Right atrium auricular region (tissue), 2 donors: ENCODE data around the gene LGR6. TPM values are rescaled to one million over a fixed set of nuclear protein-coding genes. Genes with fewer than 3 reads are reported as not detected.

Experiments
- DNase-seq: peaks from one replicate; pipeline ENCODE4 v3.0.0-alpha.2; 2019; ENCODE audit warnings: low spot score
- H3K27ac ChIP-seq, 2 donors: fragments of 200-600 bp; sonication (generic); 1 replicate in 1 of 2; 2 replicates in 1 of 2; pipeline ENCODE4 v1.5.1; 2016 to 2019
- H3K27me3 ChIP-seq, 2 donors: fragments of 200-600 bp; sonication (generic); one replicate each; pipeline versions ENCODE4 v1.5.1 to v1.6.0; 2017 to 2019
- H3K36me3 ChIP-seq: fragments of 200-600 bp; sonication (generic); one replicate; pipeline ENCODE4 v1.5.1; 2016
- H3K4me1 ChIP-seq, 2 donors: fragments of 200-600 bp; sonication (generic); one replicate each; pipeline versions ENCODE4 v1.5.1 to v1.6.0; 2017 to 2019
- H3K4me3 ChIP-seq, 2 donors: fragments of 200-600 bp; sonication (generic); 1 replicate in 1 of 2; 2 replicates in 1 of 2; pipeline ENCODE4 v1.5.1; 2017 to 2019; ENCODE audit warnings: mild to moderate bottlenecking in 1 of 2, moderate library complexity in 1 of 2
- H3K9me3 ChIP-seq, 2 donors: fragments of 200-600 bp; sonication (generic); one replicate each; pipeline ENCODE4 v1.5.1; 2019
- total RNA-seq, 2 donors: library from RNA; depleted of rRNA; stranded (reverse); fragments of >200 nt; gene quantifications; one replicate each; pipeline ENCODE4 v1.1.0, GENCODE V29; 2016
- TF ChIP-seq, protein P1 (sequence below), 2 donors: fragments of 200-600 bp; sonication (generic); IDR thresholded peaks; one replicate each; pipeline ENCODE4 v1.5.1; 2019; ENCODE audit warnings: antibody characterized with exemption in 2 of 2

The LGR6 gene
- total RNA-seq, 2 donors from 2014 or later, result 5.5 to 17.0 TPM

DNA sequence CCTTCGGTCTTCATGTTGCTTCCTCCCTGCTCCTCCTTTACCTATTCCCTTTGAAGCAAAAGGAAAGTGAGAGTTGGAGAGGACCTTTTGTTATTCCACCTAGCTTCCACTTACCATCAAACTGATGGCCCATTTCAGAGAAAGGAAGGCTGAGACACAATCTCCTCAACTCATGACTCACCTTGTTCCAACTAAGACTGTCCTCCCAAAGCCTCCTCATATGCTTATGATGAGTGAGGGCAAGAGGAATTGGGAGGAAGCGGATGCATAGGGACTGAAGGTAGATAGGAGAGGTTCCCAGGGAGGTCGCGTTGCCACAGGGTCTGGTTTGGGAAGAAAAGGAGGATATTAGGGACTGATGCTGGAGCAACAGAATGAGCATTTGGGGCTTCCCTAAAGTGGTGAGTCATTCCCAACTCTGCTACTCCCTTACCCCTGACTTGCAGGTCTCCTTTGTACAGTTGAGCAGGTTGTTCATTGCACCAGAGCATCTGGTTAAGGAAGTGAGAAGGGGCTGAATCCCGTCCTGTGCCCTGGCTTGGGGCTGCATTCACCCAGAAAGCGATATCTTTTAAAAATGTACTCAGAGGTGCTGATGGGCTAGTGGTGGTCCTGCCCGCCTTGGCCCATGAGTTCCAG lies 35.0 kb downstream of the LGR6 start:
- no peak overlapping the region for H3K4me3 ChIP-seq
- H3K36me3 ChIP-seq, result no peaks in the 10 kb centered on the region
- no peaks in the 10 kb centered on the region for H3K27me3 ChIP-seq
- no peaks in the 10 kb centered on the region for H3K9me3 ChIP-seq
- TF ChIP-seq, protein P1, sequence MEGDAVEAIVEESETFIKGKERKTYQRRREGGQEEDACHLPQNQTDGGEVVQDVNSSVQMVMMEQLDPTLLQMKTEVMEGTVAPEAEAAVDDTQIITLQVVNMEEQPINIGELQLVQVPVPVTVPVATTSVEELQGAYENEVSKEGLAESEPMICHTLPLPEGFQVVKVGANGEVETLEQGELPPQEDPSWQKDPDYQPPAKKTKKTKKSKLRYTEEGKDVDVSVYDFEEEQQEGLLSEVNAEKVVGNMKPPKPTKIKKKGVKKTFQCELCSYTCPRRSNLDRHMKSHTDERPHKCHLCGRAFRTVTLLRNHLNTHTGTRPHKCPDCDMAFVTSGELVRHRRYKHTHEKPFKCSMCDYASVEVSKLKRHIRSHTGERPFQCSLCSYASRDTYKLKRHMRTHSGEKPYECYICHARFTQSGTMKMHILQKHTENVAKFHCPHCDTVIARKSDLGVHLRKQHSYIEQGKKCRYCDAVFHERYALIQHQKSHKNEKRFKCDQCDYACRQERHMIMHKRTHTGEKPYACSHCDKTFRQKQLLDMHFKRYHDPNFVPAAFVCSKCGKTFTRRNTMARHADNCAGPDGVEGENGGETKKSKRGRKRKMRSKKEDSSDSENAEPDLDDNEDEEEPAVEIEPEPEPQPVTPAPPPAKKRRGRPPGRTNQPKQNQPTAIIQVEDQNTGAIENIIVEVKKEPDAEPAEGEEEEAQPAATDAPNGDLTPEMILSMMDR (IDR thresholded peaks at IDR 0.05), result no peak
- DNase-seq, result no peak
- H3K4me1 ChIP-seq, result peaks cover 0 to 12% of the 10 kb centered on the region in 2 donors
- no peak overlapping the region for H3K27ac ChIP-seq

DNA sequence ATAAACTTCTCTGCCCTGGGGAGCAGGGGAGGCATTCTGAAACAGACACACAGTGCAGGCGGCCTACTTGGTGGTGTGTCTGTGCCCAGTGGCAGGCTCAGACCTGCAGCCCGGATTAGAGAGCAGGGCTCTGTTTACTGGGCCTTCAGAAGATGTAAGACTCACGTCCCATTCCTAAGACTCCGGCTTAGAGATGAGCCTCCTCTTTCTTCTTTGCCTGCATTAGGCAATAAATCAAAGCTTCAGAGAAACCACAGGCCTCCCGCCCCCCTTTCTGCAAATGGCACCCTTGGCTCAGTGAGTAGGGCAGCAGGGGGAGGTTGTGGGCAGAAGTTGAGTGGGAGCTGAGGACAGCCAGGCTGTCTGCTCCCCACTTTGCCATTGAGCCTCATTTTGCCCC lies 35.8 kb downstream of the LGR6 start:
- Histone ChIP-seq H3K4me3 (no peak overlapping the region), H3K36me3 (no peaks in the 10 kb centered on the region), H3K27me3 (no peaks in the 10 kb centered on the region), H3K4me1 (peaks cover 0 to 7% of the 10 kb centered on the region in 2 donors), H3K9me3 (no peaks in the 10 kb centered on the region), H3K27ac (no peak overlapping the region)
- TF ChIP-seq, protein P1 (IDR thresholded peaks at IDR 0.05), result no peak
- DNase-seq, result no peak

DNA sequence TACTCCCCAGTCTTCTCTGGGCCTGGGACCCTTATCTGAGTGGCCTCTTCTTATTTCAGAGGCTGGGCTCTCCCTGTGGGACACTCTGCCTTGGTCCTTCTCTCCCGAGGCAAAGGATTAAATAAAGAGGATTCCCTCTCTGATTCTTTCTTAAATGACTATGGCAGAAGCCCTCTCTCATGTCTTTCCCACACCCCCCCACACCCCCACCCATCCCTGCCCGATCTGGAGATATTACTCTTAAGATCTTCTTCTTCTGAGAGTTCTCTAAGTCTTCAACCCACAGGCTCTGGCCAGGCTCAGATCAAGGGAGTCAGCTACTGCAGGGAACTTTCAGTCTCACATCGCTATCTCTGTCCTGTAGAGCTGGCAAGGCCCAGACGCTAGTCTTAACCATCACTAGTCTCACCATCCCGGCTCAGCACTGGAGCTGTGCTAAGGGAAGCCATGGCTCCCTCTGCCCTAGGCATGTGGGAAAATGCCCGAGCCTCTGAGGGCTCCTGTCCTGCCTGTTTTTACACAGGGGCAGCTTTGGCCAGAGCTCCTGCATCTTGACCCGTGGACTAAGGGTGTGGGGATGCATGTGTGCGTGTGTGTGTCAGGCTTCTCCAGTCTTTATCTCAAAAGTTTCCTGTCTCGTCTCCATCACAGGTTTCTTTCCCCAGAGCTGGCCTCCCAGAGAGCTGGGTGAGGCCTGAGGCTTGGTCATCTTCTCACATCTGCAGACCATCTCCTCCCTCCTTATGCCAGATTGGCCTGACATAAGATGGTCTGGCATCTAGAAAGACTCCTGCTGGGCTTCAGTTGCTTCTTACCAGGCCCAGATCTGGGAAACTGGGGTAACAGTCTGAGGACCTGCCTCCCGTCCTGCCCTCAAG lies 36.7 kb downstream of the LGR6 start:
- no peaks in the 10 kb centered on the region for H3K9me3 ChIP-seq
- no peaks in the 10 kb centered on the region for H3K36me3 ChIP-seq
- DNase-seq, result no peak
- H3K4me3 ChIP-seq, result no peak overlapping the region
- peaks cover 0 to 7% of the 10 kb centered on the region in 2 donors for H3K4me1 ChIP-seq
- H3K27ac ChIP-seq, result peak overlapping the region in 1 of 2 donors; percentile 41
- H3K27me3 ChIP-seq, result no peaks in the 10 kb centered on the region
- TF ChIP-seq, protein P1 (IDR thresholded peaks at IDR 0.05), result no peak

DNA sequence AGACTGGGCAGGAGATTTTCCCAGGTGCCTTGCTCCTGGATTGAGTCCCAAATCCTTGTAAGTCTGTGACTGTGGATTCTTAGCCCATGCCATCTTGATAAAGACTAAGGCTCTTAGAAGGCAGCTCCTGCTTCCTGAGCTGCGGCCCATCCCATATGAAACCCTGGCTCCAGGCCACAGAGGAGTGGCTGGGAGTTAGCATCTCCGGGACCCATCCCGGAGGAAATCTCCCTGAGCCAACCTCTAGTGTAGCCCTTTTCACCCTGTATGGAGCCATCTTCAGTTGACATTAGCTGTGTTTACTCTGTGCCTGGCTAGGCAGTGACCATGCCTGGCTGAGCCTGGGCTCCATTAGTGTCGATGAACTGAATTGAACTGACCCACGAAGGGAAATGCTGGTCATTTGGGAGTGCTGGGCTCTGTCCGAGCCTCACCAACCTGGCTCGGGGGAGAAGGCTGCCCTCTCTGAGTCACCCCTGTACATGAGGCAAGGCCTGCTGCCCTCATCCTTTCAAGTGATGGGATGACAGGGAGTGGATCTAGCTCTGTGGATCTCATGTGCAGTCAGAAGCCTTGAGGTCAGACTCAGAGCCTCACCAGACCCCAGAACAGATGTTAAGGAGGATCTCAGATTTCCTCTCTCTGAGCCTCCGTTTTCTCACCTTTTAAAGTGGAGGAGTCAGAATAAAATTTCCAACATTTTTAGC lies 37.5 kb downstream of the LGR6 start:
- Histone ChIP-seq H3K36me3 (no peaks in the 10 kb centered on the region), H3K4me1 (peaks cover 0 to 7% of the 10 kb centered on the region in 2 donors), H3K27me3 (no peaks in the 10 kb centered on the region), H3K9me3 (no peaks in the 10 kb centered on the region), H3K4me3 (no peak overlapping the region), H3K27ac (no peak overlapping the region)
- TF ChIP-seq, protein P1 (IDR thresholded peaks at IDR 0.05), result no peak
- DNase-seq, result no peak

DNA sequence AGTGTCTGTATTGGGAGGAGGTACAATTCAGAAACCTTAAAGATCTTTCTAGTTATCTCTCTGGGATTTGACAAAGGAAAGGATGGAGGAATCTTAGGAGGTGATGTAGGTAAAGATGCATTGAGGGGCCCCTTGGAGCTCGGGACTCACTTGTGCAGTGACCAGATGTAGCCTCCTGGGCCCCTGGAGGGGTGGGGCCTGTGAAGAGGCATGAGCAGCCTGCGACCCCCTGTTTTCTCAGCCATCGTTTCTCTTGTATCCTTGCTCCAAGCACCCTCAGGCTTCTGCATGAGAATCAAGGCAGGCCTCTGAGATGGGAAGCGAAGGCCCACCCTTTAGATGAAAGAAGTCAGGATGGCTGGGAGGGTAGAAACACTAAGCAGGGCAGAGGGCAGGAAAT lies 39.6 kb downstream of the LGR6 start:
- no peak overlapping the region for H3K4me3 ChIP-seq
- no peak overlapping the region for H3K27ac ChIP-seq
- H3K27me3 ChIP-seq, result no peaks in the 10 kb centered on the region
- DNase-seq, result no peak
- H3K36me3 ChIP-seq, result no peaks in the 10 kb centered on the region
- TF ChIP-seq, protein P1 (IDR thresholded peaks at IDR 0.05), result no peak
- no peaks in the 10 kb centered on the region for H3K9me3 ChIP-seq
- H3K4me1 ChIP-seq, result peaks cover 0 to 7% of the 10 kb centered on the region in 2 donors
